GM21737 (cell line): ENCODE results near the gene SLC20A1.
A peak's percentile ranks its signal among the peaks of the same experiment; 100 is the strongest.
"Not testable (repeated sequence)": the region's sequence is repeated elsewhere in the genome, so short reads cannot be mapped to it uniquely, and the experiment has no call there.

Experiments
- ATAC-seq: cut with Tn5 transposase; IDR thresholded peaks from one replicate; pipeline ENCODE4 v1.9.1; 2021; ENCODE audit warnings: mild to moderate bottlenecking, moderate library complexity; ENCODE audit not compliant: unreplicated experiment

SLC20A1 gene, protein sequence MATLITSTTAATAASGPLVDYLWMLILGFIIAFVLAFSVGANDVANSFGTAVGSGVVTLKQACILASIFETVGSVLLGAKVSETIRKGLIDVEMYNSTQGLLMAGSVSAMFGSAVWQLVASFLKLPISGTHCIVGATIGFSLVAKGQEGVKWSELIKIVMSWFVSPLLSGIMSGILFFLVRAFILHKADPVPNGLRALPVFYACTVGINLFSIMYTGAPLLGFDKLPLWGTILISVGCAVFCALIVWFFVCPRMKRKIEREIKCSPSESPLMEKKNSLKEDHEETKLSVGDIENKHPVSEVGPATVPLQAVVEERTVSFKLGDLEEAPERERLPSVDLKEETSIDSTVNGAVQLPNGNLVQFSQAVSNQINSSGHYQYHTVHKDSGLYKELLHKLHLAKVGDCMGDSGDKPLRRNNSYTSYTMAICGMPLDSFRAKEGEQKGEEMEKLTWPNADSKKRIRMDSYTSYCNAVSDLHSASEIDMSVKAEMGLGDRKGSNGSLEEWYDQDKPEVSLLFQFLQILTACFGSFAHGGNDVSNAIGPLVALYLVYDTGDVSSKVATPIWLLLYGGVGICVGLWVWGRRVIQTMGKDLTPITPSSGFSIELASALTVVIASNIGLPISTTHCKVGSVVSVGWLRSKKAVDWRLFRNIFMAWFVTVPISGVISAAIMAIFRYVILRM

DNA sequence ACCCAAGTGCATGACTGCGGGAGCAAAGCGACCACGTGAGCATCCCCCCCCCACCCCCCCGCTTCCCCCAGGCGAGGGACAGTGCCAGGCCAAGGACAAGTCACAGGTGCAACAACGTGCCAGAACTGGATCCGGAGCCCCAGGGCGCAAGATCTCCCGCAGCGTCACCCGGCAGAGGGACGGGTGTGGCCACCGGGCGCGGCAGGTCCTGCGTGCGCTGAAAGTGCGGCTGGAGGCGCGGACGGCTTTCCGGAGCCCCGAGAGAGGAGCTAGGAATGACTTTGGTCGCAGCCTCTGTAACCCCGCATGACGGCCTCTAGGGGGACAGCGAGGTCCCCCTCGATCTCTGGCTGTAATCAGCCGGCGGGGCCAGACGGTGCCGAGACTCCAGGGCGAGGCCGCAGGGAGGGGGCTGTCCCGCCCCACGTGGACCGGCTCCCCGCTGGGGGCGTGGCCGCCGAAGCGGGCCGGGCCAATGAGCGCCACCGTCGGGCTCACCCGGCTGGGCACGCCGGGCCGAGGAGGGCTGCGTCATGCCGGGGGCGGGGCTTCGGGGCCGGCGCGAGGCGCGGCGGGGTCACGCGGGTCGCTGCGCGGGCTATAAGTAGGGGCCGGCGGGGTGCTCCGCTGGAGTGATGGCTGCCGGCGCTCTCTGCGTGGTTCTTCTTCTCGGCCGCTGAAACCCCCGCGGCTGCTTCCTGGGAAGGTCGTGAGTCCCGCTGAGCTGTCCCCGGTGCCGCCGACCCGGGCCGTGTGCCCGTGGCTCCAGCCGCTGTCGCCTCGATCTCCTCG is at the start of gene SLC20A1:
SLC20A1 (plus strand) TSS at position 630 of the 792 bp plus-strand sequence. CDS start 890 bp downstream, outside the sequence.
- ATAC-seq: peak; percentile 89

DNA sequence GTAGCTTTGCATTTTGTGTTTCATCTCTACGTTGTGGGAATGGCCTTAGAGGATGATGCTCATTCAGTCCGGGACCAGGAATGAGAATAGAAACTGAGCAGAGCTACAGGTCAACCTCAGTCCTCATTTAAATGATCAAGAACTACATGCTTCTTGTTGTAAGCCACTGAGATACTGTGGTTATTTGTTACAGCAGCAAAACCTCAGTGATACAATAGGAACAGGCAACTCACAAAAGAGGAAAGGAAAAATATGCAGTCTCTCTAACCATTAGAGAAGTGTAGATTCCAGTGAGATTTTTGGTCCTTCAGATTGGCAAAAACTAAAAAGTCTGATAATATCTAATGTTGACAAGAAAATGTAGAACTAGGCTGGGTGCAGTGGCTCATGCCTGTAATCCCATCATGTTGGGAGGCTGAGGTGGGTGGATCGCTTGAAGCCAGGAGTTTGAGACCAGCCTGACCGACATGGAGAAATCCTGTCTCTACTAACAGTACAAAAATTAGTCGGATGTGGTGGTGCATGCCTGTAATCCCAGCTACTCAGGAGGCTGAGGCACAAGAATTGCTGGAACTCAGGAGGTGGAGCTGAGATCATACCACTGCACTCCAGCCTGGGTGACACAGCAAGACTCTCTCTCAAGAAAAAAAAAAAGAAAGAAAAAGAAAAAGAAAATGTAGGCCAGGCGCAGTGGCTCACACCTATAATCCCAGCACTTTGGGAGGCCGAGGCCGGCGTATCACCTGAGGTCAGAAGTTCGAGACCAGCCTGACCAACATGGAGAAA is 48.0 kb upstream of the SLC20A1 start:
- no peak for ATAC-seq

DNA sequence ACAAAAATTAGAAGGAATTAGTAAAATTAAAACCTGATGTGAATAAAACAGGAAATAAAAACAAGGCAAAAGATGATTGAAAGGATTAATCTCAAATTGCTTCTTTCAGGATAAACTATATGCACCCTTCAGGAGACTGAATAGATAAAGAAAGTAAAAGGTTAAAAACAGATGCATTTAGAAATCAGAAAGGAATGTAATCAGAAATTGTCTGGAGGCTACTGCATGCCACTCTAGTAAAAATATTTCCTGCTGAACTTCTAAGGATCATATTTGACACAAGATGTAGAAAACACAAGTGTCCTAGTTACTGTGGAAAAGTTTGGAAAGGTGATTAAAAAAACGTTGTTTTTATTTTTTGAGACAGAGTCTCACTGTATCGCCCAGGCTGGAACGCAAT is 45.1 kb upstream of the SLC20A1 start:
- ATAC-seq: no peak

DNA sequence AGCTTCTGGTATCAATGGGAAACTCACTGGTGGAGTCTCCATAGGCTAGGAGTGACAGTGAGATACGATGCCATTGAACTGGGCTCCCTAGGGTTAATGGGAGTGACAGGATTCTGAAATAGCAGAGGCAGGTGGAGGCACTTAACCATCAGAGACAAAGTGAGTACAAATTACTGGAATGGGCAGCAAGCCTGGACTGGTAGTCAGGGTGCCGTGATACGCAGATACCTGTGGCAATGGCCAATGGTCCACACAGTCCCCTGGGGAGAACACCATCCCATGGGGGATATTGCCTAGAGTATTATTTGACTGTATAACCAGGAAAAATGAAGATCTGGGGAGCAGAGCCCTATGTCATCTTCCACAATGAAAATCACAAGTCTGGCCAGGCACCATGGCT is 44.0 kb upstream of the SLC20A1 start:
- no peak for ATAC-seq

DNA sequence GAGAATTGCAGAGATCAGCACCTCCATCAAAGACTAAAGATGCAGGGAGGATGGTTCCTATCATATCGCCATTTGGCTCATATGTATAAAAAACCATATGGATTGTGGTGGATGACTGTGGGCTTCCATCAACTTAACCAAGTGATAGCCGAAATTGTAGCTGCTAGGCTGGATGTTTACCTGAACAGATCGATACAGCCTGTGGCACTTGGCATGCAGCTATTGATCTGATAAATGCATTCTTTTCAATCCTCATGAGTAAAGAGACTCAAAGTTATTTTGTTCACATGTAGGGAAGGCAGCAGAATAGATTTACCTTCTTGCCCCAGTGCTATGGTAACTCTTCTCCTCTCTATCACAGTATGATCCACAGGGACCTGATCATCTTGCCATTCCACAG is 42.8 kb upstream of the SLC20A1 start:
- no peak for ATAC-seq

DNA sequence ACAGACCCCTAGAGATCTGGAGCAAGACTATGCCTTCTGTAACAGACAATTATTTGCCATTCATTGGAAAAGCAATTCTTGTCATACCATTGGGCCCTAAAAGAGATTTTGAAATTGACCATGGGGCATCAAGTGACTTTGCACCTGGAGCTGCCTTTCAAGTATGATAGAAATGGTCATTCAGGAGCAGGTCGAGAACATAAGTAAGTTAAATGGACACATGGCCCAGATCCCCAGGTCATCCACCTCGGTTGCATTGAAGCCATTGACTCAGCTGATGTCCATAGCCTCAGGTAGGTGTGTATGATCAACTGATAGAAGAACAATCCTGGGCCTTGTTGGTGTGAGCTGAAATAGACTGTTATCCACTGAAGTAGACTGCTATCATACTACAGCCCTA is 42.0 kb upstream of the SLC20A1 start:
- ATAC-seq: no peak

DNA sequence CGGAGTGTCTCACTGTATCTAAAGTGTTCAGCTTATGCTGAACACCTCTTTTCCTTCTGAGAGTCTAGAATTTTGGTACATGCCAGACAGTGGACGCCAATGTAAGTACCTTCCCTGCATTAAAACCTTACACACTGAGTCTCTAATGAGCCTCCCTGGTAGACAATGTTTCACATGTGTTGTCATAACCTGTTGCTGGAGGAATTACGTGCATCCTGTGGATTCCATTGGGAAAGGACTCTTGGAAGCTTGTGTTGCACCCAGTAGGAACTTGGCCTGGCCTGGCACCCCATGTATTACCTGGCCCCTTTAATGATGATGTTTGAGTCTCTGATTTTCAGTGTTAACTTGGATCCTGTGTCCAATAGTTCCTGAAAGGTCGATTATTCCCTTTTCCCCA is 40.8 kb upstream of the SLC20A1 start:
- ATAC-seq: no peak

DNA sequence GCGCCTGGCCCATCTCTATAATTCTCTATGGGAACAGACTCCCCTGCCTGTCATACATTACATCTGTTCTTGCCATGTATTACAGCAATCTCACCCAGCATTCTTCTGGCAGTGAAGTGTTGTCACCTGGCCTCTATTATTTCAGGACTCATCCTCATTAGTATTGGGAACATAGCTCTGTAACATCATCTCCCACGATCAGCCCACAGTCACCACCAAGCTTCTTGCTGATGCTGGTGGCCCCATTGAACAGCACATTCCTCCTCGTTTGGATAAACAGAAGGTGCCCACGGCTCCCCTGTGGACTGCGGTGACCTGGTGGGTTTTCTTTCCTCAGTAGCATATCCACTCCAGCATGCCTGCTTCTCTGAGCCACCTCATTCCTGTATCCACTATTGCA is 39.8 kb upstream of the SLC20A1 start:
- no peak for ATAC-seq

DNA sequence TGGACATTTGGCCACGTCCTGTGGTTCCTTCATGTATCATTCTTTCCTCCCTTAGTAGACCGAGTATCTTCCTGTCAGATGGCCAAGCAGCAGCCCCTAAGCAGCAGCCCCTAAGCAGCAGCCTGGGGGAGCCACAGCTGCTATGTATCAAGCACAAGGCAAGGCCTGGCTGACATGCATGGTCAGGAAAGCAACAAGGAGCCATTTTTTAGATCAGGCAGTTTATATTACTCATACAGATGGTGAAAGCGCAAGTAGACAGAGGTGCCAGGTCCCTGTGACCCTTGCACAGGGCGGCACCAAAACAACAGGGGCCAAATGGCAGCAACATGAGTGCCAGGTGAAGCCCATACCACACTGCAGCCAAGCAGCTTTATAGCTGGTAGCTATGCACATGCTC is 39.2 kb upstream of the SLC20A1 start:
- ATAC-seq: no peak

DNA sequence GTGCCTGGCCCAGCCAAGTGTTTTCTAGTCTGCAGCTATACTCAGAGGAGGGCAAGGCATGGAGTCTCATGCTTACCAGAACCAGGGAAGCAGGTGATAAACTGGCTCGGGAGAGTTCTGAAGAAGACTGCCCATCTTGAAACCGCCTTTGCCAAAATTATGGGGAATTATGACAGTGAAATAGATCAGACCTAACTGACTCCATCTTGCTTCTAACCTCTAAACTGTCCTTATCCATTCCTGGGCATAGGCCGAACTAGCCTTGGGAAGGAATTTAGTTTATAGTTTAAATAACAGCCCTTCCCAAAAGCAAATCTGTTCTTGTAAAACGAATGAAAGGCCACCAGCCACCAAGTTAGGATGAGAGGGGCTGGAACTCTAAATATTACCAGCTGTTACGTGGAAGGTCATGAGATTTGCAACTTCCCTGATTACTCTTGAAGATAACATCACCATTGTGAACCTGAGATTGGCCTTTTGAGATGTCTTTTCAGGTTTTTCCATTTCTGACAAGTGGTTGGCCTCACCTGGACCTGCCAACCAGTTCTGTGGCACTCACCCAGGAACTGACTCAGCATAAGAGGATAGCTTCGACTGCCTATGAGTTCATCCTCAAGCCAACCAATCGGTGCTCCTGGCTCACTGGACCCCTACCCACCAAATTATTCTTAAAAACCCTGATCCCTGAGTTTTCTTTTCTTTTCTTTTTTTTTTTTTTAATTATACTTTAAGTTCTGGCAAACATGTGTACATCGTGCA is 37.9 kb upstream of the SLC20A1 start:
- no peak for ATAC-seq

DNA sequence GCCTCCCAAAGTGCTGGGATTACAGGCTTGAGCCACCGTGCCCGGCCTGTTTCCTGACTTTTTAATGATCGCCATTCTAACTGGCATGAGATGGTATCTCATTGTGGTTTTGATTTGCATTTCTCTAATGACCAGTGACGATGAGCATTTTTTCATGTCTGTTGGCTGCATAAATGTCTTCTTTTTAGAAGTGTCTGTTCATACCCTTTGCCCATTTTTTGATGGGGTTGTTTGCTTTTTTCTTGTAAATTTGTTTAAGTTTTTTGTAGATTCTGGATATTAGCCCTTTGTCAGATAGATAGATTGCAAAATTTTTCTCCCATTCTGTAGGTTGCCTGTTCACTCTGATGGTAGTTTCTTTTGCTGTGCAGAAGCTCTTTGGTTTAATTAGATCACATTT is 36.4 kb upstream of the SLC20A1 start:
- not testable (repeated sequence) for ATAC-seq

DNA sequence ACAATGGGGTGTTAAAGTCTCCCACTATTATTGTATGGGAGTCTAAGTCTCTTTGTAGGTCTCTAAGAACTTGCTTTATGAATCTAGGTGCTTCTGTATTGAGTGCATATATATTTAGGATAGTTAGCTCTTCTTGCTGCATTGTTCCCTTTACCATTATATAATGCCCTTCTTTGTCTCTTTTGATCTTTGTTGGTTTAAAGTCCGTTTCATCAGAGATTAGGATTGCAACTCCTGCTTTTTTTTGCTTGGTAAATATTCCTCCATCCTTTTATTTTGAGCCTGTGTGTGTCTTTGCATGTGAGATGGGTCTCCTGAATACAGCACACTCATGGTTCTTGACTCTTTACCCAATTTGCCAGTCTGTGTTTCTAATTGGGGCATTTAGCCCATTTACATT is 33.5 kb upstream of the SLC20A1 start:
- not testable (repeated sequence) for ATAC-seq

DNA sequence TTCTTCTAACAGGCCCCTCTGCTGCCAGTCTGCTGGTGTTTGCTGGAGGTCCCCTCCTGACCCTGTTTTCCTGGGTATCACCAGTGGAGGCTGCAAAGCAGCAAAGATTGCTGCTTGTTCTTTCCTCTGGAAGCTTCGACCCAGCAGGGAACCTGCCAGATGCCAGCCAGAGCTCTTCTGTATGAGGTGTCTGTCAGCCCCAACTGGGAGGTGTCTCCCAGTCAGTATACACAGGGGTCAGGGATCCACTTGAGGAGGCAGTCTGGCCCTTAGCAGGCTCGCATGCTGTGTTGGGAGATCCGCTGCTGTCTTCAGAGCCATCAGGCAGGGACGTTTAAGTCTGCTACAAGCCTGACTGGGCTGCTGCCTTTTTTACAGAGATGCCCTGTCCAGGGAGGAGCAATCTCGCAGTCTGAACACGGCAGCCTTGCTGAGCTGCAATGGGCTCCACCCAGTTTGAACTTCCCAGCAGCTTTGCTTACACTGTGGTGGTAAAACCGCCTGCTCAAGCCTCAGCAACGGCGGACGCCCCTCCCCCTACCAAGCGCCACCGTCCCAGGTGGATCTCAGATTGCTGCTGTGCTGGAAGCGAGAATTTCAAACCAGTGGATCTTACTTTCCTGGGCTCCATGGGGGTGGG is 31.4 kb upstream of the SLC20A1 start:
- ATAC-seq: no peak

DNA sequence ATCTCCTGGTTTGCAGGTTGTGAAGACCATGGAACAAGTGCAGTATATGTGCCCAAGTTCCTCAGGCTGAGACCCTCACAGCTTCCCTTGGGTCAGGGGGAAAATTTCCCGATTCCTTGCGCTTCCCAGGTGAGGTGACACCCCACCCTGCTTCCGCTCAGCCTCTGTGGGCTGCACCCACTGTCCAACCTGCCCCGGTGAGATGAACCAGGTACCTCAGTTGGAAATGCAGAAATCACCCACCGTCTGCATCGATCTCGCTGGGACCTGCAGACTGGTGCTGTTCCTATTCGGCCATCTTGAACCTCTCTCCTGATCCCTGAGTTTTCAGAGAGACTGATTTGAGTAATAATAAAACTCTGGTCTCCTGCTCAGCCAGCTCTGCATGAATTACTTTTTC is 30.7 kb upstream of the SLC20A1 start:
- no peak for ATAC-seq

DNA sequence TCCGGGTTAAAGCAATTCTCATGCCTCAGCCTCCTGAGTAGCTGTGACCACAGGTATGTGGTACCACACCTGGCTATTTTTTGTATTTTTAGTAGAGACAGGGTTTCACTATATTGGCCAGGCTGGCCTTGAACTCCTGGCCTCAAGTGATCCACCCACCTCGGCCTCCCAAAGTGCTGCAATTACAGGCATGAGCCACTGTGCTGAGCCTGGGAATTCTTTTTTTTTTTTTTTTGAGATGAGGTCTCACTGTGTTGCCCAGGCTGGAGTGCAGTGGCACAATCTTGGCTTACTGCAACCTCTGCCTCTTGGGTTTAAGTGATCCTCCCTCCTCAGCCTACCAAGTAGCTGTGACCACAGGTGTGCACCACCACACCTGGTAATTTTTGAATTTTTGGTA is 29.9 kb upstream of the SLC20A1 start:
- ATAC-seq: not testable (repeated sequence)

DNA sequence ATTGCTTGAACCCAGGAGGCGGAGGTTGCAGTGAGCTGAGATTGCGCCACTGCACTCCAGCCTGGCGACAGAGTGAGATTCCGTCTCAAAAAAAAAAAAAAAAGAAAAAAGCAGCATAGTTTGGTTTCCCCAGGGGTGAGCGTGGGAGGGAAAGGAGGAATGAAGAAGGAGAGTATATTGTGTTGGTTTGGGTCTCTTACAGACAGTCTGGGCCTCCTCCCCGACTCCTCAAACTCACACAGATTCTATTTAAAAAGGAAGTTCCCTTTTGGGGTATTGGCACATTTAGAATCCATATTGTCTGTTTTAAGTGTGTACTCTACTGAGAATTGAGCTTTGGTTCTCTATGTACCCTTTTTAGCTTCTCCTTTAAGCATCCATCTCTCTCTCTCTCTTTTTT is 27.4 kb upstream of the SLC20A1 start:
- ATAC-seq: no peak

DNA sequence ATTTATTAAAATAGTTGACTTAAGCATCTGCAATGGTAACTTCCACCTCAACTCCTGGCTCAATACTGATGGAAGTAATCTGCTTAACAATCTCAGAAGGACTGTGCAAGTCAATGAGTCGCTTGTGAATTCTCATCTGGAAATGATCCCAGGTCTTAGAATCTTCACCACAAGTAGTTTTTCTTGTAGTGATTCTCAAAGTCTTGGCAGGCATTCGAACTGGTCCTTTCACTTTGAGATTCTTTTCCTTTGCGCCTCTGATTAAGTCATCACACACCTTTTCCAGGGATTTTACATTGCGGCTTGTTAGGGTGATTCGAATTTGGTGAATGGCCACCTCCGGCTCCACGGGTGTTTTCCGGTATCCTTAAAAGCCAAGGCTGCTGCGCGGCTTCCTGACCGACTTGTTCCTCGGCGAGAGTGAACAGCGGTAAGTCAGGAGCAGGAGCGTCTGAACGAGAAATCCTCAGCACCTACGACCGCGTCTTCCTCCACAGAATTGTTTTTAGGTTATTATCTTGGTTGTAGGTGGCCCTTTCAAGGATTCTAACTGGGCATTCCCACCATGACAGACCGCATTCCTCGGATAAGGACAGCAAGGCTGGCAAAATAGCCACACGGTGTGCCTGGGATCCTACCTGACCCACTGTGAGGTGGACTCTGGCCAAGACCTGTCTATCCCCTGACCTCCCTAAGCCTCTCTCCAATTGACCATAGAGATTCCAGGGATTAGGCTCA is 23.8 kb upstream of the SLC20A1 start:
- no peak for ATAC-seq

DNA sequence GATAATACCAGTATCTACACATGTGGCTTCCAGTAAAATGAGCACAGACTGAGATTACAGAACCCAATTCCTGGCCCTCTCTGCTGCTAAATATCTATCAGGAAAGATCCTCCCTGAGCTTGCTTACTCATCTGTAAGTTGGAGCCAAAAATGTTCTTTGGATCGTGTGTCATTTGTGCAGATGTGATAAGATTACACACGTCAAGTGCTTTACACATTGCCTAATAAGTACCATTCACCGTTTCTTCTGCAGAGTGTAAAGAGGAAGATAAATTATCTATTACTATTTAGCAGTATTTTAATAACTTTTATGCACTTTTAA is 23.2 kb upstream of the SLC20A1 start:
- no peak for ATAC-seq
